Body of pancreas (tissue), 4 donors: ENCODE measurements around the gene TANC1. TPM values are rescaled to one million over a fixed set of nuclear protein-coding genes. Genes with fewer than 3 reads are reported as not detected.
A peak's percentile ranks its signal among the peaks of the same experiment; 100 is the strongest.
"Not testable (repeated sequence)": the region's sequence is repeated elsewhere in the genome, so short reads cannot be mapped to it uniquely, and the experiment has no call there.

Experiments used
- ATAC-seq: fragments of 150-250 bp; one replicate; pipeline ENCODE4 v1.9.1; 2016
- DNase-seq, 4 donors: peaks; one replicate each; pipeline ENCODE4 v3.0.0-alpha.2; 2019
- H3K27ac ChIP-seq, 4 donors: fragments of 200-600 bp; sonication (generic); 1 replicate in 3 of 4; 2 replicates in 1 of 4; pipeline versions ENCODE4 v1.5.1 to v1.6.1; 2016 to 2019; ENCODE audit warnings: mild to moderate bottlenecking in 1 of 4, mixed read lengths in 1 of 4, moderate library complexity in 1 of 4
- H3K27me3 ChIP-seq, 2 donors: fragments of 200-600 bp; sonication (generic); one replicate each; pipeline ENCODE4 v1.6.0; 2016; ENCODE audit warnings: mild to moderate bottlenecking in 1 of 2
- H3K36me3 ChIP-seq, 2 donors: fragments of 200-600 bp; sonication (generic); replicated peaks in 1 of 2; 2 replicates each; pipeline ENCODE4 v1.5.1; 2016; ENCODE audit warnings: low read depth in 2 of 2; ENCODE audit not compliant: insufficient read depth in 1 of 2
- H3K4me1 ChIP-seq: fragments of 200-600 bp; sonication (generic); one replicate; pipeline ENCODE4 v1.6.0; 2016
- H3K4me3 ChIP-seq, 2 donors: fragments of 200-600 bp; sonication (generic); 1 replicate in 1 of 2; 2 replicates in 1 of 2; pipeline ENCODE4 v1.5.1; 2016 to 2019
- H3K9me3 ChIP-seq, 3 donors: fragments of 200-600 bp; sonication (generic); 1 replicate in 2 of 3; 2 replicates in 1 of 3; pipeline ENCODE4 v1.5.1; 2016
- POLR2A ChIP-seq, 3 donors: fragments of 450-650 bp; IDR thresholded peaks; one replicate each; pipeline ENCODE4 v1.6.1; 2016; ENCODE audit warnings: antibody characterized with exemption in 3 of 3, mild to moderate bottlenecking in 2 of 3
- WGBS, 2 donors: methylation state at CpG; one replicate each; pipeline ENCODE4 v1.1.5; 2017; 5-methylcytosine and 5-hydroxymethylcytosine counted together
- intact Hi-C: fragments of 100-400 bp; cut with DNase I; formaldehyde crosslinking; loops from one replicate; pipeline ENCODE4 v1.15.1; 2023
- total RNA-seq, 2 donors: library from RNA; depleted of rRNA; stranded (reverse); fragments of >200 nt; gene quantifications; one replicate each; pipeline ENCODE4 v1.1.0, GENCODE V29; 2016
- TF ChIP-seq, protein P1 (sequence below), 7 experiments: fragments of 450-650 bp in 4 of 7; fragments of 200-600 bp in 3 of 7; sonication (generic) in 3 of 7; IDR thresholded peaks; one replicate each; pipeline ENCODE4 v1.5.1; 2016 to 2019; ENCODE audit warnings: antibody characterized with exemption in 7 of 7

The TANC1 gene
- total RNA-seq, 2 donors from 2014 or later = 23.1 to 23.3 TPM

DNA sequence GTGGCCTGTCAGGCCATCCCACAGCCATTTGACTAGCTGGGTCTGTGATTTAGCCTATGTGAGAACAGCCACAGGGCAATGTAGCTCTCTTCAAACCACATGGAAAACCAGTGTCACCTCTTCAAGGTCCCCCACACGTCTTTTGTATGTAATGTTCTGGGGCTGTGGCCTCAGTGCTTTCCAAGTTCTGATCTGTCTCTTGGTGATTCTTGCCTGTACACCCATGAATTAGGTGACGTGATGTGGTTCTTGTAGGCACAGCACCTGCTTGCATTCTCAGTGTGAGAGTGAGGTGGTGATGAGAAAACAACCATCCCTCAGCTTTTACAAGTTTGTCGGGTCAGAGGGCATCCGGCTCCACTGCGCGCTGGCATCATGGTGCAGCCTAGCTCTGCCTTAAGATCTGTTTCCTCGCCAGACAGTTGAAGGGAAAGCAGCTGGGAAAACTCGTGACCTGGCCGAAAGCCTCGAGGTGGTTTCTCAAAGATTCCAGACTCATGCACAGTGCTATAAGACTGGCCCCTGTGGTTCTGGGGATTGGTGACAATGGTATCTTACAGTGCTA is 125.8 kb downstream of the TANC1 start:
- Histone ChIP-seq H3K27ac (peak overlapping the region in 1 of 4 donors; percentile 40), H3K4me3 (no peak overlapping the region), H3K36me3 (no peaks in the 10 kb centered on the region), H3K9me3 (no peaks in the 10 kb centered on the region), H3K4me1 (peaks cover 59% of the 10 kb centered on the region), H3K27me3 (no peaks in the 10 kb centered on the region)
- ATAC-seq = no peak
- TF ChIP-seq, protein P1, sequence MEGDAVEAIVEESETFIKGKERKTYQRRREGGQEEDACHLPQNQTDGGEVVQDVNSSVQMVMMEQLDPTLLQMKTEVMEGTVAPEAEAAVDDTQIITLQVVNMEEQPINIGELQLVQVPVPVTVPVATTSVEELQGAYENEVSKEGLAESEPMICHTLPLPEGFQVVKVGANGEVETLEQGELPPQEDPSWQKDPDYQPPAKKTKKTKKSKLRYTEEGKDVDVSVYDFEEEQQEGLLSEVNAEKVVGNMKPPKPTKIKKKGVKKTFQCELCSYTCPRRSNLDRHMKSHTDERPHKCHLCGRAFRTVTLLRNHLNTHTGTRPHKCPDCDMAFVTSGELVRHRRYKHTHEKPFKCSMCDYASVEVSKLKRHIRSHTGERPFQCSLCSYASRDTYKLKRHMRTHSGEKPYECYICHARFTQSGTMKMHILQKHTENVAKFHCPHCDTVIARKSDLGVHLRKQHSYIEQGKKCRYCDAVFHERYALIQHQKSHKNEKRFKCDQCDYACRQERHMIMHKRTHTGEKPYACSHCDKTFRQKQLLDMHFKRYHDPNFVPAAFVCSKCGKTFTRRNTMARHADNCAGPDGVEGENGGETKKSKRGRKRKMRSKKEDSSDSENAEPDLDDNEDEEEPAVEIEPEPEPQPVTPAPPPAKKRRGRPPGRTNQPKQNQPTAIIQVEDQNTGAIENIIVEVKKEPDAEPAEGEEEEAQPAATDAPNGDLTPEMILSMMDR (IDR thresholded peaks at IDR 0.05) = no peak
- TF ChIP-seq POLR2A (IDR thresholded peaks at IDR 0.05) = no peak
- DNase-seq = no peak
- intact Hi-C loops = no loop called here
- 82 to 88% methylated on average over 8 to 10 of the region's 10 CpGs for WGBS, 2 donors

DNA sequence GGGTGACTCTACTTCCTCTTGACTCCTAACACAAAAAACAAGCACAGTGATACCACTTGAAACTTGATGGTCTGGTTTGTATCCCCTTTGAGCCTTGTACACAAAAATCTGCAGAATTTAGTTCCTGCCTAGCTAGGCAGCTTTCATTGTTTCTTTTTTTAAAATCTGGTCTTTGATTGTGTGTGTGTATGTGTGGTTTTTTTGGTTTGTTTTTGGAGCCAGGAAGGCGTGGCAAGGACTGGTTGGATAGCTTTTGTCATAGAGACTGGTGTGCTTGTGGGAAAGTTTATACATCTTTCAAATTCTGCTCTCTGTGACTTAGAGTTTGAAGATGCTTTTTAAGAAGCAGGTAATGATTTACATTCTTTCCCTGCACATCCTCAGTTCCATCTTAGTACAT is 127.4 kb downstream of the TANC1 start:
- Histone ChIP-seq H3K9me3 (no peaks in the 10 kb centered on the region), H3K4me1 (peaks cover 46% of the 10 kb centered on the region), H3K27me3 (no peaks in the 10 kb centered on the region), H3K36me3 (no peaks in the 10 kb centered on the region), H3K4me3 (no peak overlapping the region), H3K27ac (no peak overlapping the region)
- WGBS, 2 donors = 88 to 100% methylated on average over 1 of the region's 1 CpG
- no peak for DNase-seq
- no peak for TF ChIP-seq POLR2A (IDR thresholded peaks at IDR 0.05)
- TF ChIP-seq, protein P1 (IDR thresholded peaks at IDR 0.05) = no peak
- no peak for ATAC-seq
- intact Hi-C loops = no loop called here

DNA sequence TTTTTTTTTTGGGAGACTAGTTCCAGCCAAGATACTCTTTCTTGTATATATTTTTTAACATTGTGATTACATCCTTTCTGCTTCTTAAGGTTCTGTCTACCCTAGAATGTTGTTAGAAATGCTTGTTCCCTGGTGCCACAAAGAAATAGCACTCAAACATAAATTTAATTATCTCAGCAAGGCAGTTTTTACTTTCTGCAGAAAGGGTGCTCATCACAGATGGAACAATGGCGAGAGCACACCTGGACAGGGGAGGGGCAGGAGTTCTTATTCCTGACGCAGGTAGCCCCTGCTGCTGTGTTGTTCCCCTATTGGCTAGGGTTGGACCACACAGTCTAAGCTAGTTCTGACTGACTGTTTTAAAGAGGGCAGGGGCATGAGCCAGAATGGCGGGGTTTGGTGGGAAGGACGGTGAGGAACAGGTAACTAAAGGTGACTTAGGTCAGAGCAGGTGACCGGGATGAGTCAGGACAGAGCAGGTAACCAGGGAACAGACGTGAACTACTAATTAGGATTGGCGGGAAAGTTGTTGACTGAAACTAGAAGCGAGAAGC is 127.9 kb downstream of the TANC1 start:
- intact Hi-C loops, H3K9me3 ChIP-seq, H3K4me3 ChIP-seq, DNase-seq, ATAC-seq, H3K36me3 ChIP-seq, H3K27ac ChIP-seq, H3K27me3 ChIP-seq: not testable (repeated sequence)
- peaks cover 40% of the 10 kb centered on the region for H3K4me1 ChIP-seq
- 88 to 94% methylated on average over 8 of the region's 8 CpGs for WGBS, 2 donors

DNA sequence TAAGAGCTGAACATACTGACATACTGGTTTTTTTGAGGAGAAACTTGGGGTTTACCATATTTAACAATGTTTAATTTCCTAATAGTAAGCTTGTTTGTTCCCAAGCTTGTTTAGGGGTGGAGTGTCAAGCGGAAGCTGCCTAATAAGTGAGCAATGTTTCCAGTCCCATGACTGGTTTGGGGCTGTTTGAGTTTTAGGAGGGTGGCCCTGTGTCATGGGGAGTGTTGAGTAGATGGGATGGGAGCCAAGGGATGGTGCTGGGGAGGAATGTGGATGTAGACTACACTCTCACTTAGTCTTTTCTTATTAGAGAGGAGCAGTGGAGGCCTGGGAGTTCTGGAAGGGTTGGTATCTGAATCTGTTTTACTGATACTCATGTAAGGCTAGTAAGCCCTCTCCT is 128.5 kb downstream of the TANC1 start:
- no peak overlapping the region for H3K4me3 ChIP-seq
- intact Hi-C loops = no loop called here
- no peaks in the 10 kb centered on the region for H3K9me3 ChIP-seq
- no peak overlapping the region for H3K27ac ChIP-seq
- no peaks in the 10 kb centered on the region for H3K36me3 ChIP-seq
- no peak for ATAC-seq
- peaks cover 35% of the 10 kb centered on the region for H3K4me1 ChIP-seq
- no peaks in the 10 kb centered on the region for H3K27me3 ChIP-seq
- WGBS, 2 donors = 95 to 96% methylated on average over 1 of the region's 1 CpG
- no peak for DNase-seq
- TF ChIP-seq POLR2A (IDR thresholded peaks at IDR 0.05) = no peak
- TF ChIP-seq, protein P1 (IDR thresholded peaks at IDR 0.05) = no peak

DNA sequence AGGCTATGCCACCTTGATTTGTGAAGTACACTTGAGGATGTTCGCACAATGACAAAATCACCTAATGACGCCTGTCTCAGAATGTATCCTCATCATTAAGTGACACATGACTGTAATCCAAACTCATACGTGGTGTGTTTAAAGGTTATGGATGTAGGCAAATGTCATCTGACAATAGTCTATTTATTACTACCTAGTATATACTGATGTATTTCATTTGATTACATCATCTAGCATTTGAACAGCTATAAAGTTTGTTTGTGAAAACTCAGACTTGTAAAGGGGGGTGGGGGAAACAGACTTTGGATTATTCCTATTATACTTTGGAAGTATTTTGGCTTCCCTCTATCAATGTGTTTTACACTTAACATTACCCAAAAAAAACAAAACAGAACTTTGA is 129.9 kb downstream of the TANC1 start:
- no peak for ATAC-seq
- no peaks in the 10 kb centered on the region for H3K36me3 ChIP-seq
- no peaks in the 10 kb centered on the region for H3K27me3 ChIP-seq
- peaks cover 25% of the 10 kb centered on the region for H3K4me1 ChIP-seq
- WGBS, 2 donors = 85 to 94% methylated on average over 3 of the region's 3 CpGs
- H3K9me3 ChIP-seq = no peaks in the 10 kb centered on the region
- DNase-seq = no peak
- peak overlapping the region in 3 of 4 donors; percentile 14 to 72 (median 46) for H3K27ac ChIP-seq
- H3K4me3 ChIP-seq = no peak overlapping the region
- intact Hi-C loops = no loop called here
- TF ChIP-seq POLR2A (IDR thresholded peaks at IDR 0.05) = no peak
- TF ChIP-seq, protein P1 (IDR thresholded peaks at IDR 0.05) = no peak
